ENCODE results near the gene PDPR. TPM values are rescaled to one million over a fixed set of nuclear protein-coding genes. Genes with fewer than 3 reads are reported as not detected.
"Not testable (repeated sequence)": the region's sequence is repeated elsewhere in the genome, so short reads cannot be mapped to it uniquely, and the experiment has no call there.

PDPR gene
- polyA plus RNA-seq, 1 of the 3 experiments (the other 2 are of a cell fraction): 17.1 TPM

- H3F3A ChIP-seq (replicated peaks; ENCODE audit: insufficient read depth); H3K4me3 ChIP-seq (ENCODE audit: low read depth in 2 of 2, low read length in 1 of 2); H3K4me1 ChIP-seq (ENCODE audit: control insufficient read depth in 1 of 2, insufficient read depth in 2 of 2, low read depth in 1 of 2, low read length in 1 of 2); H3K9me3 ChIP-seq; H3K4me2 ChIP-seq; H2AFZ ChIP-seq (ENCODE audit: low read depth); H3K9me2 ChIP-seq; CTCF ChIA-PET; H3K79me2 ChIP-seq (ENCODE audit: insufficient read depth); H3K9ac ChIP-seq; H3K27ac ChIP-seq (ENCODE audit: low read depth in 2 of 2, low read length in 1 of 2); DNase-seq; POLR2A ChIA-PET; H3K27me3 ChIP-seq (ENCODE audit: insufficient read depth); H4K20me1 ChIP-seq (ENCODE audit: insufficient read depth): not testable (repeated sequence)
- 81% methylated on average over 5 of the region's 5 CpGs for WGBS (ENCODE audit: low lambda C conversion rate)
- H3K36me3 ChIP-seq (replicated peaks in 1 of 2; ENCODE audit: control insufficient read depth in 1 of 2, insufficient read depth in 2 of 2, low read length in 1 of 2): peaks cover 22 to 49% of the 10 kb centered on the region in 2 experiments
Measured at GRCh38 chr16:70127706-70128105, 13.6 kb downstream of the PDPR start.

- H3K9ac ChIP-seq; H3K4me1 ChIP-seq (ENCODE audit: control insufficient read depth in 1 of 2, insufficient read depth in 2 of 2, low read depth in 1 of 2, low read length in 1 of 2); H3K9me3 ChIP-seq; H2AFZ ChIP-seq (ENCODE audit: low read depth); H3K4me2 ChIP-seq; H3K4me3 ChIP-seq (ENCODE audit: low read depth in 2 of 2, low read length in 1 of 2); H3K79me2 ChIP-seq (ENCODE audit: insufficient read depth); DNase-seq; H4K20me1 ChIP-seq (ENCODE audit: insufficient read depth); POLR2A ChIA-PET; H3K27me3 ChIP-seq (ENCODE audit: insufficient read depth); H3K9me2 ChIP-seq; H3K27ac ChIP-seq (ENCODE audit: low read depth in 2 of 2, low read length in 1 of 2); CTCF ChIA-PET; H3F3A ChIP-seq (replicated peaks; ENCODE audit: insufficient read depth): not testable (repeated sequence)
- H3K36me3 ChIP-seq (replicated peaks in 1 of 2; ENCODE audit: control insufficient read depth in 1 of 2, insufficient read depth in 2 of 2, low read length in 1 of 2): peaks cover 22 to 49% of the 10 kb centered on the region in 2 experiments
- 99% methylated on average over 7 of the region's 10 CpGs for WGBS (ENCODE audit: low lambda C conversion rate)
Measured at GRCh38 chr16:70128844-70129243, 14.7 kb downstream of the PDPR start.

- H3K9me2 ChIP-seq; H2AFZ ChIP-seq (ENCODE audit: low read depth); H4K20me1 ChIP-seq (ENCODE audit: insufficient read depth); H3K4me3 ChIP-seq (ENCODE audit: low read depth in 2 of 2, low read length in 1 of 2); H3K9ac ChIP-seq; H3K27me3 ChIP-seq (ENCODE audit: insufficient read depth); DNase-seq; H3K4me2 ChIP-seq; H3F3A ChIP-seq (replicated peaks; ENCODE audit: insufficient read depth); H3K27ac ChIP-seq (ENCODE audit: low read depth in 2 of 2, low read length in 1 of 2); POLR2A ChIA-PET; H3K9me3 ChIP-seq; H3K79me2 ChIP-seq (ENCODE audit: insufficient read depth); H3K4me1 ChIP-seq (ENCODE audit: control insufficient read depth in 1 of 2, insufficient read depth in 2 of 2, low read depth in 1 of 2, low read length in 1 of 2): not testable (repeated sequence)
- WGBS (ENCODE audit: low lambda C conversion rate): 94% methylated on average over 8 of the region's 8 CpGs
- CTCF ChIA-PET: interaction anchor here (0.6 kb wide), 1 partner anchor 339 kb away, joined by 3 read pairs; no protein-coding TSS in a partner anchor
- peaks cover 21 to 29% of the 10 kb centered on the region in 2 experiments for H3K36me3 ChIP-seq (replicated peaks in 1 of 2; ENCODE audit: control insufficient read depth in 1 of 2, insufficient read depth in 2 of 2, low read length in 1 of 2)
Measured at GRCh38 chr16:70135796-70136195, 21.7 kb downstream of the PDPR start.

- H3K9me2 ChIP-seq; H3F3A ChIP-seq (replicated peaks; ENCODE audit: insufficient read depth); H3K79me2 ChIP-seq (ENCODE audit: insufficient read depth); DNase-seq; H3K9me3 ChIP-seq; H3K27me3 ChIP-seq (ENCODE audit: insufficient read depth); POLR2A ChIA-PET; CTCF ChIA-PET; H4K20me1 ChIP-seq (ENCODE audit: insufficient read depth); H3K27ac ChIP-seq (ENCODE audit: low read depth in 2 of 2, low read length in 1 of 2); H3K4me3 ChIP-seq (ENCODE audit: low read depth in 2 of 2, low read length in 1 of 2); H2AFZ ChIP-seq (ENCODE audit: low read depth); H3K9ac ChIP-seq; H3K4me2 ChIP-seq; H3K4me1 ChIP-seq (ENCODE audit: control insufficient read depth in 1 of 2, insufficient read depth in 2 of 2, low read depth in 1 of 2, low read length in 1 of 2): not testable (repeated sequence)
- 71% methylated on average over 2 of the region's 2 CpGs for WGBS (ENCODE audit: low lambda C conversion rate)
- peaks cover 19 to 26% of the 10 kb centered on the region in 2 experiments for H3K36me3 ChIP-seq (replicated peaks in 1 of 2; ENCODE audit: control insufficient read depth in 1 of 2, insufficient read depth in 2 of 2, low read length in 1 of 2)
Measured at GRCh38 chr16:70136595-70136994, 22.5 kb downstream of the PDPR start.

GRCh38 chr16:70142739-70143138 lies 28.6 kb downstream of the PDPR start:
- H3K27ac ChIP-seq (ENCODE audit: low read depth in 2 of 2, low read length in 1 of 2); H3K4me1 ChIP-seq (ENCODE audit: control insufficient read depth in 1 of 2, insufficient read depth in 2 of 2, low read depth in 1 of 2, low read length in 1 of 2); H3K27me3 ChIP-seq (ENCODE audit: insufficient read depth); H4K20me1 ChIP-seq (ENCODE audit: insufficient read depth); H3K9me2 ChIP-seq; H3K79me2 ChIP-seq (ENCODE audit: insufficient read depth); POLR2A ChIA-PET; DNase-seq; H3K9ac ChIP-seq; H3F3A ChIP-seq (replicated peaks; ENCODE audit: insufficient read depth); H3K4me3 ChIP-seq (ENCODE audit: low read depth in 2 of 2, low read length in 1 of 2); H3K9me3 ChIP-seq; H3K4me2 ChIP-seq; H2AFZ ChIP-seq (ENCODE audit: low read depth); CTCF ChIA-PET: not testable (repeated sequence)
- 92% methylated on average over 10 of the region's 10 CpGs for WGBS (ENCODE audit: low lambda C conversion rate)
- H3K36me3 ChIP-seq (replicated peaks in 1 of 2; ENCODE audit: control insufficient read depth in 1 of 2, insufficient read depth in 2 of 2, low read length in 1 of 2): peaks cover 16% of the 10 kb centered on the region in 2 experiments

GRCh38 chr16:70143231-70143895 lies 29.2 kb downstream of the PDPR start:
- H3K4me1 ChIP-seq (ENCODE audit: control insufficient read depth in 1 of 2, insufficient read depth in 2 of 2, low read depth in 1 of 2, low read length in 1 of 2); H3K4me2 ChIP-seq; H3K9me2 ChIP-seq; POLR2A ChIA-PET; H3F3A ChIP-seq (replicated peaks; ENCODE audit: insufficient read depth); H3K4me3 ChIP-seq (ENCODE audit: low read depth in 2 of 2, low read length in 1 of 2); DNase-seq; H2AFZ ChIP-seq (ENCODE audit: low read depth); H3K27ac ChIP-seq (ENCODE audit: low read depth in 2 of 2, low read length in 1 of 2); H4K20me1 ChIP-seq (ENCODE audit: insufficient read depth); H3K27me3 ChIP-seq (ENCODE audit: insufficient read depth); H3K9me3 ChIP-seq; H3K79me2 ChIP-seq (ENCODE audit: insufficient read depth); CTCF ChIA-PET; H3K9ac ChIP-seq: not testable (repeated sequence)
- peaks cover 15 to 19% of the 10 kb centered on the region in 2 experiments for H3K36me3 ChIP-seq (replicated peaks in 1 of 2; ENCODE audit: control insufficient read depth in 1 of 2, insufficient read depth in 2 of 2, low read length in 1 of 2)
- WGBS (ENCODE audit: low lambda C conversion rate): 81% methylated on average over 9 of the region's 9 CpGs
